CD4-positive, alpha-beta T cell treated with Interleukin-4 for 1 hour (primary cell): ENCODE measurements around the gene ITGB5.

Experiments used
- DNase-seq, 2 donors: peaks; one replicate each; pipeline ENCODE4 v3.0.0-alpha.2; 2020 to 2022

Gene ITGB5, protein sequence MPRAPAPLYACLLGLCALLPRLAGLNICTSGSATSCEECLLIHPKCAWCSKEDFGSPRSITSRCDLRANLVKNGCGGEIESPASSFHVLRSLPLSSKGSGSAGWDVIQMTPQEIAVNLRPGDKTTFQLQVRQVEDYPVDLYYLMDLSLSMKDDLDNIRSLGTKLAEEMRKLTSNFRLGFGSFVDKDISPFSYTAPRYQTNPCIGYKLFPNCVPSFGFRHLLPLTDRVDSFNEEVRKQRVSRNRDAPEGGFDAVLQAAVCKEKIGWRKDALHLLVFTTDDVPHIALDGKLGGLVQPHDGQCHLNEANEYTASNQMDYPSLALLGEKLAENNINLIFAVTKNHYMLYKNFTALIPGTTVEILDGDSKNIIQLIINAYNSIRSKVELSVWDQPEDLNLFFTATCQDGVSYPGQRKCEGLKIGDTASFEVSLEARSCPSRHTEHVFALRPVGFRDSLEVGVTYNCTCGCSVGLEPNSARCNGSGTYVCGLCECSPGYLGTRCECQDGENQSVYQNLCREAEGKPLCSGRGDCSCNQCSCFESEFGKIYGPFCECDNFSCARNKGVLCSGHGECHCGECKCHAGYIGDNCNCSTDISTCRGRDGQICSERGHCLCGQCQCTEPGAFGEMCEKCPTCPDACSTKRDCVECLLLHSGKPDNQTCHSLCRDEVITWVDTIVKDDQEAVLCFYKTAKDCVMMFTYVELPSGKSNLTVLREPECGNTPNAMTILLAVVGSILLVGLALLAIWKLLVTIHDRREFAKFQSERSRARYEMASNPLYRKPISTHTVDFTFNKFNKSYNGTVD

DNA sequence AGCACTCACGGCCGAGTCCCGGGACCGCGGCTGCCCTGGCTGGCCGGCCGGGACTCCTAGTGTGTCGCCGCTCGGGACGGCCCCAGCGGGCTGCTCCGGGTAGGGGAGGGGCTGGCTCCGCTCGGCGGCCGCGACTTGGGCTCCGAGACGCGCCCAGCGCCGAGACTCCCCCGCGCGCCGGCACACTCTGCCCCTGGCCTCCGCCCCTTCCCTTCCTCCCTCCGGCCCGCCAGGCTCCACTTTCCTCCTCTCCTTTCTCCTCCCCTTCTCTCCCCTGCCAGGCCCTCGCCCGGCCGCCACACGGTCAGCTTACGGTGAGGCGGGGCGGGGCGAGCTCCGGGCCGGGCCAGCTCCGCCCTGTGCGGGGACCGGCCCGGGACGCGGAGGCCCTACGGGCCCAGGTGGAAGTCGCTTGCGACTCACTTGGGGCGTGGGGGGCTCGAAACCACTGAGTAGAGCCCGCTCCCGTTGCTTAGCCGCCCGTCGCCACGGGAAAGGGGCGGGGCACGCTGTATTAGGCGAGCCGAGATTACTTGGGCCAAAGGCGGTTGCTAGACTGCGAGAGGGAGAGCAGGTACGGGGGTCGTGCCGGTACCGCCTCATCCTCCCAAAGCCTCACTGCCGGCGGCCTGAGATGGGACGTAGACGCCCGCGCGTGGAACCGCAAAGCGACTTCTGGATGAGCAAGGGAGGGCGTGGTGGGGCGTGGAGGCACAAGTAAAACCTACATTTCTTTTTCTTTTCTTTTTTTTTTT lies at the start of gene ITGB5:
ITGB5 (minus strand) TSS at position 189 of the 755 bp plus-strand sequence. CDS start 365 bp downstream, outside the sequence.
- DNase-seq = peak in 1 of 2 donors; percentile 5

DNA sequence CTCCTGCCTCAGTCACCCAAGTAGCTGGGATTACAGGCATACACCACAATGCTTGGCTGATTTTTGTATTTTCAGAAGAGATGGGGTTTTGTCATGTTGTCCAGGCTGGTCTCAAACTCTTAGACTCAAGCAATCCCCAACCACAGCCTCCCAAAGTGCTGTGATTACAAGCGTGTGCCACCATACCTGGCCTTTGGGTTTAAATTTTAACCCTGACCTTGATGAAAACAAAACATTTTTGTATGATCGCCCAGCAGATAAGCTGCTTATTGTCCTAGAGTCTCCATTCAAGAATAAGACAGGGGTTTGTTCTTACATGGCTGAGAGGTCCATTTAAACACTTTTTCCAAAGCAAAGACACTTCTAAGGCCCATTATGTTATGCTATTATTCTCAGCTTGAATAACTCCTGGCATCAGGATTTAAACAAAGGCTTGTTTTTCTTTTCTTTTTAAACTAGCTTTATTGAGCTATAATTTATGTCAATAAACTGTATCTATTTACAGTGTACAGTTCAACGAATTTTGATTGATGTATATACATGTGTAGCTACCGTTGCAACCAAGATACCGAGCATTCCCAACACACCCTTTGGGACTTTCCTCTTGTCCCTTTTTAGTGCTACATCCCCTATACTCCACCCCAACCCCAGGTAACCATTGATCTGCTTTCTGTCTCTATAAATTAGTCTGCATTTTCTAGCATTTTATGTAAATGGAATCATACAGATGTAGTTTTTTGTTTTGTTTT lies 48.8 kb upstream of the ITGB5 start:
- DNase-seq = no peak

DNA sequence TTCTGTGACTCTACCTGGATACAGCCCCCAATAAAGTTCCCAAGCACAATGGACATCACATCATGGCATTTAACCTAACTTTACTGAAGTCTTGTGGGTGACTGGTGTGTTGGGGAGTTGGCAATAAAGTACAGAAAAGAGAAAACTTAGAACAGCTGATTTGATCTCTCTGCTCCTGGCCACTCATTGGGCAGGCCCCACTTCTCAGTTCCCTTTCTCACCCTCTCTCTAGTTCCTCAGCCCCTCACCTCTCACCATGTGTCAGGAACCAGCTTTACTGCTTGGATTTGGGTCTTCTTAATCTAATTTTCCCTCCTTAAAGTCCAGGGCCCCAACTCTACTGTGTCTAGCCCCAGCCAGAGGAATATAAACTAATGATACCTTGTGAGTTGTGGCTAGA lies 48.1 kb upstream of the ITGB5 start:
- no peak for DNase-seq

DNA sequence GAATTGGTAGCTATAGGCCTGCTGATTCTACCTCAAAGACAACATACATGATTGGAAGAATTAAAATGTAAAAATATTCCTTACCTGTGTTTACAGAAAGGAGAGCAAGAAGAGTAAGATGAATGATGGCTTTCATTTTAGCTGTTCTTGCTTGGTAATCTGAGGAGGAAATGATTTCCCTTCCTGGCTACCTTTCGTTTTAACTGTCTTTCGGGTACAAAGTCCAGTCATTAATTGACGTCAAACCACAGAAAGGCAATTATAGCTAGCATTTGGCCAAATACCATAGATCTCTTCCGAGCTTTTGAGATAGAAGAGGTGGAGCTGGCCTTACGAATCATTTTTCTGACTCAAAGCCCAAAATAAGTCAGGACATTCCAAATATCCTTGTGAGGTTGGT lies 47.4 kb upstream of the ITGB5 start, which contains the start of gene MUC13:
MUC13 (minus strand) TSS at position 175 of the 400 bp plus-strand sequence; CDS start at position 136, 39 bp downstream.
- DNase-seq = no peak

DNA sequence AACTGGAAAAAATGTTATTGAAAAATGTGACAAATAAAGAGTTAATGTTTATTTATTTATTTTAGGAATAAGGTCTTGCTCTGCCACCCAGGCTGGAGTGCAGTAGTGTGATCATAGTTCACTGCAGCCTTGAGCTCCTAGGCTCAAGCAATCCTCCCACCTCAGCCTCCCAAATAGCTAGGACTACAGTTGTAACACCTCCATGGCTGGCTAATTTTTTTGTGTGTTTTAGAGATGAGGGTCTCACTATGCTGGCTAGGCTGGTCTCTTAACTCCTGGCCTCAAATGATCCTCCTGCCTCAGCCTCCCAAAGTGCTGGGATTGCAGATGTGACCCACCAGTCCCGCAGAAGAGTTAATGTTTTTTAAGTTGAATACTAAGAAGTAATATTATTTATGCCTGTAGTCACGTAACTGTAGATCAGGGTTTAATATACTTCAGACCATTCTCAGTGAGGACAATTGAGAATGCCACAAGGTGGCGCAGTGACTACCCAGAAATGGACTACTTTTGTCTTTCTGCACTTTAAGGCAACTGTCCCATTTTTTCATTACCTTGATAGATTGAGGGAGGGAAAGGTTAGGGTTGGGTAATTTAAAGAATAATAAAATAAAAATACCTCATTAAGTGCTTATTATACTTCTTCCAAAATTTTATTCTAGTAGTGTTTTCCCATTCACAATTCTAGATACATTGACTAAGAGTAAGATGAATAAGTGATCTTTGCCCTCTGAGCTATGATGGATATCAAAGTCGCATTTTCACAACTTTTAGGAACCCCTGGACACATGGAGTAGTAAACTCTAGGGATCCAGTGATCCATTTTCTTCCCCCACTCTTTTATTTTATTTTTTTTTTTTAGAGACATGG lies 41.4 kb upstream of the ITGB5 start:
- peak; percentile 57 to 58 for DNase-seq

DNA sequence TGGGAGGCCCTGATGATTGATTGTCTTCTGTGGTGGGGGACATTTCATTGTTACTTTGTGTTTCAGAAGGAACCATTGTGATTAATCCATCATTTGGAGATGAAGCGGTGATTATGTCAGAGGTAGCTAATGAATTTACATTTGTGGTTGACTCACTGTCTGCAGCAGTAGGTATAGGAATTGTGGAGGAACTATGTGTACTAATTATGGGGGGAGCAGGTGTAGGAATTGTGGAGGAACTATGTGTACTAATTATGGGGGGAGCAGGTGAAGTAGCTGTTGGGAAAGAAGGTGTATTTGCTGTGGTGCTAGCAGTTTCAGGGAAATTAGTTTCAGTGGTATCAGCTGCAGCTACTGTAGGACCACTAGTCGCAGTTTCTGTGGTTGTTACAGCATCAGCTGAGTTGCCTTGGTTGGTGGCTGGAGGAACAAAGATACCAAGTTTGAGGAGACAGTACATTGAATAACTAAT lies 40.4 kb upstream of the ITGB5 start:
- no peak for DNase-seq

DNA sequence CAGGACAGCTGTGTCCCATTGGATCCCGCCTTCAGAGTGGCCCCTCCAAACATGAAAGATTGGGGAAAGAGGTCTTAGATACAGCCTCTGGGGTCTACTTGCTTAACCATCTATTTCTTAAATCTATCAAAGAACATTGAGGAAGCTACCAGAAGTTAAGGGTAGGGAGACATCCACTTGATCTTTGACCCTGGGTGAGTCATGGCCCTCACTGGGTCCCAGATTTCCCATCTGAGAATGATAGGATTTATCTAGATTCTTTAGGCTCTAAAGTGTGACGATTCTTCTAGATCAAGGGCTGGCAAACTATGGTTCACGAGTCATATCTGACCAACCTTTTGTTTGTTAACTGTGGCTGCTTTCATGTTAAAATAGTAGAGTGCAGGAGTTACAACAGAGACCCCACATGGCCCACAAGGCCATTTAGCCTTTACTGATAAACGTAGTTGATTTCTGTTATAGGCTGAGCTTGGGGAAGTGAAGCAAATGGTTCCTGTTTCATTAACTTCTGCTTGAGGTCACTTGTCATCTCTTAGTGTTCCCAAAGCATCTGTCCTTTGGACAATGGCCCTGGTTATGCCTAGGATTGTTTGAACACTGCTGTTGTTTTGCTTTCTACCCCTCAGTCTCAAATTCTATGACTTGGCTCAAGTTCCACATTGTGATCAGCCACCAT lies 39.4 kb upstream of the ITGB5 start:
- no peak for DNase-seq

DNA sequence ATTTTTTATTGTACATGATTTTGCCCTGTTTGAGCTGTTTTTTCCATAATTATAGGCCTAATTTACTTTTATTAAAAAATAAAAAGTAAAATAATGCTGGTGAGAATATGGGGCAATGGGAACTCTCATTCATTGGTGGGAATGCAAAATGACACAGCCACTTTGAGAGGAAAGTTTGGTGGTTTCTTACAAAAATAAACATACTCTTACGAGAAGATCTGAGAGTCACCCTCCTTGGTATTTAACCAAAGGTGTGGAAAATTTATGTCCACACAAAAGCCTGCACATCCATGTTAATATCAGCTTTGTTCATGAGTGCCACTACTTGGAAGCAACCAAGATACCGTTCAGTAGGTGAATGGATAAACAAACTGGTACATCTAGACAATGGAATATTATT lies 37.6 kb upstream of the ITGB5 start:
- no peak for DNase-seq

DNA sequence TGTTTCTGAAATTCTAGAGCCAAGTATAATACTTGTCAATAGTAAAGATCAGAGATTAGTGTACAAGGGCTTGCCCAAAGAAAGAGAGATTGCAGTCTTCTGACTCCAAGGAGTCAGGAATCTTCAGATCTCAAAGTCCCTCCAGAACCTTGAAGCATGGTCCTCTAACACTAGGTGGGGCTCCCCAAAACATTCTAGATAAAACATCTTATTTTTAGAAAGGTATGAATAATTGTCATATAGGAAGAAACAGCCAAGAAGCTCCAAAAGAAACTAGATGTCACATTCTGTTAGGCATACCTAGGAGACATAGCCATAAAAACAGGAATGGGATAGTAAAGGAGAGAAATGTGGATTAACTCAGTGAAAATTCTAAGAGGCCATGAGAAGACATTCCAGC lies 36.7 kb upstream of the ITGB5 start:
- no peak for DNase-seq

DNA sequence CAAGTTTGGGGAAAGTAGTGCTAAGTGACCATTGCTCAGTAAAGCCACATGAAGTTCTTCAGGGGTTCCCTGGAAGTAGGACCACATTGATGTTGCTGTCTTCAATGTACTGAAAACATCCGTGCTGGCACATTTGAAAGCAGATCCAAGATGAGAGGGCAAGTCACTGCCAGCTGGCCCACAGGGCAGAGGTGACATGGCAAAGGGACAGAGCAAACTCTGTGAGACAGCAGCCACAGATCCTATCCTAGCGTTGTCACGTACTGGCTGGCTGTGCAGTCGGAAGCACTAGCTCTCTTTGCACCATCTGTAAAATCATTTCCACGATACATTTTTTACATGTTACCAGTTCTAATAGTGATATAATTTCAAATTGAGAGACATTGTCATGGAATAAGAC lies 33.6 kb upstream of the ITGB5 start:
- DNase-seq = no peak

DNA sequence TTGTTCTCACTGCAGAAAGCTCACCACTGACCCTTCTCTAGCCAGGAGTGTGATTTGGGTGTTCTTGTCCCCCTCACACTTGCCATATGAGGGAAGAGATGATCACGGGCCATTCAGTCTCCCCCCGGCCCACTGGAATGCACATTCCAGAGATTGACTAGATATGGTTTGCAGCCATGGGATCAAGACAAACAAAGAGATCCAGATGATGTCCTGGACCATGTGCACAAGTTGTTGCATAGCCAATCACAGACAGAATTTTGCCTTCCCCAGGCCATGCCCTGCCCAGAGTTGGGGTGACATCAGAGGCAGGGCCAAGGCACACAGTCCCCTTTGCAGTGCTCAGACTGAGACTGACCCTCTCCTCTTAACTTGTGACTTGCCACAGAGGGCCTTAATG lies 32.6 kb upstream of the ITGB5 start:
- no peak for DNase-seq

DNA sequence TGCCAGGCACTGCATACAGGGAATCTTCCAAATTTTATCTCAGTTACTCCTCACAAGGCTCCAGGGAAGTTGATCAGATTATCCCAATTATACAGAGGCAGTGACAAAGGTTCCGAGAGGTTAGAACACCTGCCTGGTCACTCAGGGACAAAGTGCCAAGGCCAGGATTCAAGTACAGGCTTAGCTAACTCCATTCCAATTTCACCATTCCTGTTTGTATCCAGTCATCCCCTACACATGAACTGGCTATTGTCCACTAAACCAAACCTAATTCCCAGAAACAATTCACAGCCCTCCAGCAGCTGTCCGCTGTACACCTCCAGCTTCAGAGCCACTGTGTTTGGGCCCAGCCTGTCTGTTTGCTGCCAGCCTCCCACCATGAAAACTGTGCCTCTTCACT lies 31.4 kb upstream of the ITGB5 start:
- DNase-seq = no peak

DNA sequence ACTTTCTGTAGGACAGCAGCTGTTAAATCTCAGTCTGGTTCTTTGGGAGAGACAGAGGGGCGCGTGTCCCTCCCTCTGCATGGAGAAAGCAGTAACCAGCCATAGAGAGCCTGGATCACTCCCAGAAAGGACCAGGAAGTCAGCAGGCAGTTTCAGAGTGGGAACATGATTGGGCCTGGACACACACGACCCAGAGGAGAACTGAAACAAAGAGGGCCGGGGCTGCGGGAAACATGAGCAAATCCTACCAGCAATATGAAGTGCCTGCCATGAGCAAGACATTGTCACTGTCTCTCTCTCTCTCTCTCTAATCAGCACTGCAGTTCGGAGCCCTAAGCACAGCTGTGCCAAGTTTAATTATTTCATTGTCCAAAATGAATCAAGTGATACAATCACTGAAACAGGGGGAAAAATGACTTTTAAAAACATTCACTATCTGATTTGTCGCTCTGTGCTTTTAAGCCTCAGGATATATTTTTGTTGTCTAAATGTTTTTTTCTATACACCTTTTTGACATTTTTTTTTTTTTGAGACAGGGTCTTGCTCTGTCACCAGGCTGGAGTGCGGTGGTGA lies 29.8 kb upstream of the ITGB5 start:
- DNase-seq = no peak

DNA sequence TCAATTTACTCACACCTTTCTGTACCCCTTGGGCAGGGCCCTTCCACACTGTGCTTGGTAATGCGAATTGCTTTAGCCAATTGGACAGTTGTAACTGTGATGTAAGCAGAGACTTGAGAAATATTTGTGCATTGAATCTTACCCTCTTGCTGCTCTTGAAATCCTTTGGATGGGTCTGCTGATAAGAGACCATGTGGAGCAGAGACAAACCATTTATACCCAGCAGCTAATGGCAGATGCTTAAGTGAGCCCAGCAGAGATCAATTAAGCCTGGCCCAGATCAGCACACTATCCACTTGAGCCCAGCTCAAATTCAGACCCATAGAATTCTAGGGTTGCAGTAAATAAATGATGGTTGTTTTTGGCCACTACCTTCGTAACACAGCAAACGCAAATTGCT lies 28.1 kb upstream of the ITGB5 start:
- DNase-seq = no peak

DNA sequence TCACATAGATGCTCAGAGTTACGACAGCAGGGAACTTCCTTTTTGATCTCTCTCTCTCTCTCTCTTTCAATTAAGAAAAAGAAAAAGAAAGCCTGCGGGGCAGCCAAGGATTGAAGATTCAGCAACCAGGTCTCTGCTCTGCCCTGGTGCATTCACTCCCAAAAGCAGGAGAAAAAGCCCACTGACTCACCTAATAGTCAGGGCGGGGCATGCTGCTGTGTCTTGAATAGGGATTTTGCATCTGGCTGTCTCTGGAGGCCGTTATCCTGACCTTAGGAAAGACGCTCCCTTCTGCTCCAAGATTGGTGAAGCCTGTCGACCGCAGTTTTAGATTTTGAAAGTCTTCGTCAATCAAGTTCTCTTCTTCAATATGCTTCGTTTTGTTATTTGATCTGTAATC lies 20.8 kb upstream of the ITGB5 start:
- no peak for DNase-seq

DNA sequence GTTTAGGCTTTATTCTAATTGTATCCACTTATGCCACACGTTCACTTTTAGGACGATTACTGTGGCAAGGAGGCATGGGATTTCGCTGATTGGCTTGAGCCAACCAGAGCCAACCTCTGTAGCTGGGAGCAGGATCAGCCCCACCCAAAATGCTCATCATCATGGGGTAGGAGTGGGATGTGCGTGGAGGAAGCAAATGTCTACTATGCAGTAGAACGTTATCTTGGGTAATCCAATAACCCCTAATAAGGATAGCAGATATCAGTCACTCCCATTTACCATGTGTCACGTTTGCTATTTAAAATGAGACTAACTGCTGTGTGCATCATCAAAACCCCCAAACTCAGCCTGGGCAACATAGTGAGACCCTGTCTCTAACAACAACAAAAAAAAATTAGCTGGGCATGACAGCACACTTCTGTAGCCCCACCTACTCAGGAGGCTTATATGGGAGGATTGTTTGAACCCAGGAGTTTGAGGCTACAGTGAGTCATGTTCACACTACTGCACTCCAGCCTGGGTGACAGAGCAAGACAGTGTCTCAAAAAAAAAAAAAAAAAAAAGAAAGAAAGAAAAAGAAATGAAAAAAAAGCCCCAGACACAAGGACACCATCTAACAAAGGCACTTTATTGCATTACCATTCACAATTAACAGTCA lies 17.8 kb upstream of the ITGB5 start:
- no peak for DNase-seq

DNA sequence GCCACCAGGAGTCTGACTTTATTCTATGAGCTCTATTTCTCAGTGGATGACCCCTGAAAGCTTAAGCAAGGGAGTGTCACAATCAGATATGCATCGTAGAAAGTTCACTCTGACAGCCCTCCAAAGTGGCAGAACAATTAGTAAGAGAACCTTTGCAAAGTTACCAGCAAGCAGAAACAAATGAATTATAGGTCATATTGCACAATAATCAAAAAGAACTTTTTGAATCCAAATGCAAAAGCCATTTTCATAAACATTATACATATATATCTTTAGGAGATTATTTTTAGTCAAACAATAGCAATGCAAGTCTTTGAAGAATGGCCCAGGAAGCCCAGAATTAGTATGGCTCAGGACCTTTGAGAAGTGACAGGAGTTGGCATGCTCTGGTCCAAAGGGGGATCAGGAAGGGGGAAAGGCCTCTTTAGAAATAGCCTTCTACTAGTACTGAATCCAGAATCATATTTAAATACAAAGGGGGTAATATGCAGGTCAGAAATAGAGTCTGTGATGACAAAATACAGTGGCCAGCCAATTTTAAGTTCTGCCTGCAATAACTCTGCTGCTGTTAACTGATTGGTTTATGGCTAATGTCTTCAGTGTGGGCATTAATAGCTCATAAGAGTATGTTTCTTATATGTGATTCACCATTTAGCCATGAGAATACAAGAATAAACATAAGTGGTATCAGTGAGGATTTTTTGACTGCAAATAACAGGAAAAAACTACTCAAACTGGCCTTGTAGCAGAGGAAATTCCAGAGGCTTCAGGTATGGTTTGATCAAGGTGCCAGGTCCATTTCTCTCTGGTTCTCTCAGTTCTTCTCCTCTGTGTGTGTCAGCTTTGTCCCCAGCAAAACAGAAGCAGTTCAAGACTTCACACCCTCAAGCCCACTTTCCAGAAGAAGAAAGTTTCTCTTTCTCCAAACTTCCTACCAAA lies 17.0 kb upstream of the ITGB5 start:
- DNase-seq = no peak

DNA sequence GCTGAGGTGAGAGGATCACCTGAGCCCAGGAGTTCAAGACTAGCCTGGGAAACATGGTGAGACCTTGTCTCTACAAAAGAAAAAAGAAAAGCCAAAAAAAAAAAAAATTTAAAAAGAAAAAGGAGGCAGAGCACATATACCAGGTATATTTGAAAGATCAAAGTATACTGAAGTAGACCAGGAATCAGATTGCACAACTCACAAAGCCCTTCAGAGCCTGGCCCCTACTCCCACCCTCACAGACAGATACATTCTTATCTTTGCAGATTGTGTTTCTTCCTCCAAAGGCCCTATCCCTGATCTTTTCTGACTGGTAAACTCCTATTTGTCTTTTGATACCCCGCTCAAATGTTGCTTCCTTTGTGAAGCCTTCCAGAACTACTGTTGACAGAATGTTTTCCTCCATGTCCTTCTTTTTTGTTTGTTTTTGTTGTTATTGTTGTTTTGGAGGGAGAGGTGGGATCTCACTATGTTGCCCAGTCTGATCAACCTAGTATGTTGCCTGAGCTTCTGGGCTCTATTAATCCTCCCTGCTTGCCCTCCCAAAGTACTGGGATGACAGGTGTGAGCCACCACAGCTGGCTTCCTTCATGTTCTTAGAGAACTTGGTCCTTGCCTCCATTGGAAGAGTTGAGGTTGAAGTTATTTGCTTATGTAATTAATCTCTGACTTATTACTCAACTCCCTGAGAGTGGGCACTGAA lies 9.8 kb upstream of the ITGB5 start:
- no peak for DNase-seq
